ENCODE data around the gene NUDT22. TPM values are rescaled to one million over a fixed set of nuclear protein-coding genes. Genes with fewer than 3 reads are reported as not detected.

The NUDT22 gene
- total RNA-seq, 1 donor, result 56.5 TPM

- Histone ChIP-seq H3K4me2 (ENCODE audit: insufficient read depth, low read length) (peak overlapping the region; percentile 94), H3K4me1 (ENCODE audit: insufficient read depth, low read length) (peaks cover 35% of the 10 kb centered on the region), H3K27me3 (ENCODE audit: insufficient read depth, low read length) (no peaks in the 10 kb centered on the region), H3K27ac (ENCODE audit: low read depth, low read length) (peak overlapping the region; percentile 91), H4K20me1 (ENCODE audit: insufficient read depth, low read length) (peaks cover 6% of the 10 kb centered on the region), H2AFZ (ENCODE audit: low read length) (peak overlapping the region; percentile 93), H3K36me3 (ENCODE audit: insufficient read depth, low read length) (peaks cover 5% of the 10 kb centered on the region), H3K9me3 (ENCODE audit: low read depth, low read length) (no peaks in the 10 kb centered on the region), H3K79me2 (ENCODE audit: insufficient read depth, low read length) (peaks cover 26% of the 10 kb centered on the region), H3K4me3 (ENCODE audit: insufficient read depth, low read length) (peak overlapping the region; percentile 83)
- TF ChIP-seq CTCF (IDR thresholded peaks at IDR 0.05; ENCODE audit: extremely low read depth, low read depth, low read length), result peak; percentile 28
- DNase-seq (ENCODE audit: insufficient read length, low spot score, missing footprints), result no peak
Measured at GRCh38 chr11:64185175-64185692, 40.8 kb upstream of the NUDT22 start.

DNA sequence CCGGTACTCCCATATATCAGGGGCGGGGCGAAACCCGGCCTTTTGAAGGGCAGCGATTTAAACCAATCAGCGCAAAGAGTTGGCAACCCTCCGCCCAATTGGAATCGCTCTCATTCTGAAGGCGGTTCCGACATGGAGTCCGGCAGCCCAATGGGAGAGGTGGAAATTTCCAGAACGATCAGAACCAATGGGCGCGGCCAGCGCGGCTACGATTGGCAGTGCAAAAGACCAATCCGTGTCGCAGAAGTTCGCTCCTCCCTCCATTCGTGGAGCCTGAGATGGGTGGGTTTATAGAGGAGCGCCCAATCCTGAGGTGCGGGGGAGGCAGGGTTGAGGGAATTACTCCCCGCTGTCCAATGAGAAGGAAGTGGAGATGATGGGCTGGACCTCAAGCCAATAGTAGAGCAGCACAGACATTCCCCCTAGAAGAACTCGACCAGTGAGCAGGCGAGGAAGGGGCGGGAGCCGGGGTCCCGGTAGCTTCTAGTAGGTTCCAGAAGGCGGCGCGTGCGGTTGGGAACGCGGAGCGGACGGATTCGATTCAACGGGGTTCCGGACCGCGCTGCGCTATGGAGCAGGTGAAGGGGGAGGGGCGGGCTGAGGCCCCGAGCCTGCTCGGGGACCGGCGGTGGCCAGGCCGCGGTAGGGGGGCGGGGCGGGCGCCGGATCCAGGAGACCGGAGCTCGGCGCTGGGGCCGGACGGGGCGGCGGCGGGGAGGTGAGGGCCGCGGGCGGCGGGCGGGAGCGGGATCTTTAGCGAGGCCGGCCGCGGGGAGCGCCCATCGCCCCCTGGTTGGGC, 40.2 kb upstream of the NUDT22 start, which contains the start of gene STIP1:
Gene STIP1 (plus strand): TSS at position 479 of the 799 bp plus-strand sequence. CDS start 91 bp downstream, at position 570.
- peak within 1 kb of the TSS; percentile 91 for H3K27ac ChIP-seq (ENCODE audit: low read depth, low read length)
- peak; percentile 34 for TF ChIP-seq CTCF (IDR thresholded peaks at IDR 0.05; ENCODE audit: extremely low read depth, low read depth, low read length)
- peaks cover 6% of the 10 kb centered on the region for H4K20me1 ChIP-seq (ENCODE audit: insufficient read depth, low read length)
- H3K4me3 ChIP-seq (ENCODE audit: insufficient read depth, low read length), result peak within 1 kb of the TSS; percentile 83
- DNase-seq (ENCODE audit: insufficient read length, low spot score, missing footprints), result peak; percentile 99
- H3K36me3 ChIP-seq (ENCODE audit: insufficient read depth, low read length), result peaks cover 5% of the 10 kb centered on the region
- no peaks in the 10 kb centered on the region for H3K9me3 ChIP-seq (ENCODE audit: low read depth, low read length)
- H3K4me2 ChIP-seq (ENCODE audit: insufficient read depth, low read length), result peak within 1 kb of the TSS; percentile 94
- no peaks in the 10 kb centered on the region for H3K27me3 ChIP-seq (ENCODE audit: insufficient read depth, low read length)
- peak within 1 kb of the TSS; percentile 93 for H2AFZ ChIP-seq (ENCODE audit: low read length)
- H3K79me2 ChIP-seq (ENCODE audit: insufficient read depth, low read length), result peaks cover 28% of the 10 kb centered on the region
- H3K4me1 ChIP-seq (ENCODE audit: insufficient read depth, low read length), result peaks cover 29% of the 10 kb centered on the region

GRCh38 chr11:64186492-64187165, 39.4 kb upstream of the NUDT22 start:
- peak; percentile 38 for DNase-seq (ENCODE audit: insufficient read length, low spot score, missing footprints)
- no peak overlapping the region for H3K27ac ChIP-seq (ENCODE audit: low read depth, low read length)

More at GRCh38 chr11:64186492-64187165, 39.4 kb upstream of the NUDT22 start:
- Histone ChIP-seq H3K9me3 (ENCODE audit: low read depth, low read length) (no peaks in the 10 kb centered on the region), H3K4me1 (ENCODE audit: insufficient read depth, low read length) (peaks cover 22% of the 10 kb centered on the region), H2AFZ (ENCODE audit: low read length) (no peak overlapping the region), H3K79me2 (ENCODE audit: insufficient read depth, low read length) (peaks cover 36% of the 10 kb centered on the region), H3K4me2 (ENCODE audit: insufficient read depth, low read length) (no peak overlapping the region), H4K20me1 (ENCODE audit: insufficient read depth, low read length) (peaks cover 6% of the 10 kb centered on the region), H3K27me3 (ENCODE audit: insufficient read depth, low read length) (no peaks in the 10 kb centered on the region), H3K36me3 (ENCODE audit: insufficient read depth, low read length) (peaks cover 5% of the 10 kb centered on the region), H3K4me3 (ENCODE audit: insufficient read depth, low read length) (no peak overlapping the region)
- TF ChIP-seq CTCF (IDR thresholded peaks at IDR 0.05; ENCODE audit: extremely low read depth, low read depth, low read length), result no peak
